Activated CD8-positive, alpha-beta T cell treated with anti-CD3 and anti-CD28 coated beads, Interleukin-2, amount 10 ng/mL, durations not matched to agents 7 days and 5 days (primary cell): ENCODE results near the gene FABP1. TPM values are rescaled to one million over a fixed set of nuclear protein-coding genes. Genes with fewer than 3 reads are reported as not detected.

Experiments
- ATAC-seq: fragments of 150-1000 bp; cut with Tn5 transposase; one replicate; pipeline ENCODE4 v1.10.0; 2021; ENCODE audit warnings: moderate library complexity
- CTCF ChIA-PET: fragments of 350-600 bp; sonication (Branson Sonifier 250); formaldehyde crosslinking; loops from one replicate; lab custom pipeline; 2021; ENCODE audit warnings: antibody characterized with exemption; lab: Charles Lee
- POLR2A ChIA-PET: fragments of 350-600 bp; sonication (Branson Sonifier 250); formaldehyde crosslinking; loops from one replicate; lab custom pipeline; 2021; ENCODE audit warnings: antibody characterized with exemption; lab: Charles Lee
- DNase-seq: peaks from one replicate; pipeline ENCODE4 v3.0.0-alpha.2; 2020
- H3K27ac Mint-ChIP-seq: one replicate; pipeline ENCODE4 v1.8.0; 2021; ENCODE audit warnings: mild to moderate bottlenecking, mixed read lengths
- H3K27me3 Mint-ChIP-seq: one replicate; pipeline ENCODE4 v1.8.0; 2021; ENCODE audit warnings: low read depth, mixed read lengths
- H3K36me3 Mint-ChIP-seq: one replicate; pipeline ENCODE4 v1.8.0; 2021; ENCODE audit warnings: low read depth, mixed read lengths
- H3K4me1 Mint-ChIP-seq: one replicate; pipeline ENCODE4 v1.8.0; 2021; ENCODE audit warnings: low read depth, mixed read lengths
- H3K4me3 Mint-ChIP-seq: one replicate; pipeline ENCODE4 v1.8.0; 2021; ENCODE audit warnings: mild to moderate bottlenecking, mixed read lengths
- H3K9me3 Mint-ChIP-seq: one replicate; pipeline ENCODE4 v1.8.0; 2022; ENCODE audit warnings: mixed read lengths; ENCODE audit not compliant: insufficient read depth
- total RNA-seq, 2 experiments: library from RNA; stranded (reverse); gene quantifications; one replicate each; pipeline ENCODE4 v1.2.3, GENCODE V29; 2021

The FABP1 gene
- total RNA-seq, 2 experiments from 2014 or later = not detected

DNA sequence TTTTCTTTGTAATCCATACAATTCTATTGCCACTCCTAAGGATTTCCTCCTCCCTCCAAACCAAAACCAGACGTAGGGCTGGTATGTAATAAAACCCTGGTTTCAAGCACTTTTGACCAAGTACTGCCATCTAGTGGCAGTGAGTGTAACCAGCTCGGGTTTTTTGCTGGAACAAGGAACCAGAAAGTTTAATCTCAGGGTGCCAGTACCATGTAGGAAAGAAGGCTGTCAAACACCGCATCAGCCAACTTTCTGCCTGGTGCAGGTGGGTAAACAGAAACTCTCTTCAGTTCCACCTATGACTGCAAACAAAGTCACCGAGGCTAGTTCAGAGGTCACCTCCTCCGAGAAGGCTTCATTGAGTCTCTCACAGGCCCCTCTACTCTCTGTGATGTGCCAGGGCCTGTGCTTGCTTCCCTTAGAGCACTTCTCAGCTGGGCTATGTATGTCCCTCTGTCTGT, 32.1 kb upstream of the FABP1 start:
- Mint-ChIP-seq H3K36me3 (no peaks in the 10 kb centered on the region), H3K4me3 (no peak overlapping the region), H3K9me3 (no peaks in the 10 kb centered on the region), H3K4me1 (no peaks in the 10 kb centered on the region), H3K27me3 (peaks cover 8% of the 10 kb centered on the region), H3K27ac (no peak overlapping the region)
- ATAC-seq = peak; percentile 47
- CTCF ChIA-PET = interaction anchor here (0.9 to 5.8 kb wide), 13 partner anchors 8 to 158 kb away, joined by 3 to 135 read pairs (median 3); no protein-coding TSS in a partner anchor
- POLR2A ChIA-PET = no interaction called here
- DNase-seq = peak; percentile 66

DNA sequence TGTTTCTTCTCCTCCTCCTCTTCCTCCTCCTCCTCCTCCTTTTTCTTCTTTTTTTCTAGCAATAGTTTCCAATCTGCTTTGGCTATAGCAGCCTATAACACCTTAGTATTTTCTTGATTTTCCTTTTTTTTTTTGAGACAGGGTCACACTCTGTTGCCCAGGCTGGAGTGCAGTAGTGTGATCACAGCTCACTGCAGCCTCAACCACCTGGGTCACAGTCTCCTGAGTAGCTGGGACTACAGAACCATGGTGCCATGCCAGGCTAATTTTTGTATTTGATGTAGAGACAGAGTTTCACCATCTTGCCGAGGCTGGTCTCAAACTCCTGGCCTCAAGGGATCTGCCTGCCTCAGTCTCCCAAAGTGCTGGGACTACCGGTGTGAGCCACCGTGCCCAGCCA, 31.6 kb upstream of the FABP1 start:
- Mint-ChIP-seq H3K27ac (no peak overlapping the region), H3K4me1 (no peaks in the 10 kb centered on the region), H3K4me3 (no peak overlapping the region), H3K36me3 (no peaks in the 10 kb centered on the region), H3K27me3 (peaks cover 9% of the 10 kb centered on the region), H3K9me3 (no peaks in the 10 kb centered on the region)
- ChIA-PET POLR2A (no interaction called here), CTCF (interaction anchor here (0.9 to 5.8 kb wide), 12 partner anchors 9 to 157 kb away, joined by 3 to 135 read pairs (median 4); no protein-coding TSS in a partner anchor)
- DNase-seq (no peak), ATAC-seq (no peak)

DNA sequence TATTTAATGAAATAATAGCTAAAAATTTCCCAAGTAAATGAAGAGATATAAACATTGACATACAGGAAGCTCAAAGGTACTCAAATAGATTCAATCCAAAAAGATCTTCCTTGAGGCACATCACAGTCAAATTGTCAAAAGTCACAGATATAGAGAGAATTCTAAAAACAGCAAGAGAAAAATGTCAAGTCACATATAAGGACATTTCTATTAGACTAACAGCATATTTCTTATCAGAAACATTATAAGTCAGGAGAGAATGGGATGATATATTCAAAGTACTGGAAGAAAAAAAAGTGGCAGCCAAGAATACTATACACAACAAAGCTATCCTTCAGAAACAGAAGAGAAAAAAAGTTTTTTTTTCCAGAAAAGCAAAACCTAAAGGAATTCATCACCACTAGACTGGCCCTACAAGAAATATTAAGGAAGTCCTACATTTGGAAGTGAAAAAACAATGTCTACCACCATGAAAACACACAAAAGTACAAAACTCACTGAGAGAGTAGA, 21.1 kb upstream of the FABP1 start:
- Mint-ChIP-seq H3K36me3 (no peaks in the 10 kb centered on the region), H3K27me3 (peaks cover 9% of the 10 kb centered on the region), H3K4me3 (no peak overlapping the region), H3K27ac (no peak overlapping the region), H3K9me3 (peaks cover 21% of the 10 kb centered on the region), H3K4me1 (no peaks in the 10 kb centered on the region)
- CTCF ChIA-PET = interaction anchor here (1.0 kb wide), 2 partner anchors 11 to 89 kb away, joined by 3 to 4 read pairs; no protein-coding TSS in a partner anchor
- ATAC-seq (no peak), DNase-seq (no peak)
- POLR2A ChIA-PET = no interaction called here

DNA sequence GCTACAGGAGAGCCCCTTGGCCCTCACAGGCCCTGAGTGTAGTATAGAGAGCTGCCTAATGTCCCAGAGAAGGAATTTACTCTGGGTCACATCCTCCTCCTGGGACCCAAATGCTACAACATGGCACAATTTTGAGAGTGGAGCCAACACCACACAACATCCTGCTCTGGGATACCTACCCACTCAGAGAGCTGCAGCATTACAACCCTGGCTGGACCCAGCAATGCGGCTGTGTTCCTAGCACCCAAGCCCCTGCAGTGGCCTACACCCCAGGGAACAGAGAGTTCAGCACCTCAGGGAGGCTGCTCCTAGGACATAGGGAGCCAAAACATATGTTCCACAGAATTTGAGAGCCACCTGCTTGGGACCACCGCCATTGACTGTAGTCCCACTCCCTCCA, 19.3 kb upstream of the FABP1 start:
- DNase-seq = no peak
- Mint-ChIP-seq H3K27ac (no peak overlapping the region), H3K36me3 (no peaks in the 10 kb centered on the region), H3K27me3 (peaks cover 7% of the 10 kb centered on the region), H3K4me3 (no peak overlapping the region), H3K9me3 (peaks cover 17% of the 10 kb centered on the region), H3K4me1 (no peaks in the 10 kb centered on the region)
- no peak for ATAC-seq
- ChIA-PET CTCF (interaction anchor here (1.8 kb wide), 1 partner anchor 86 kb away, joined by 9 read pairs; no protein-coding TSS in a partner anchor), POLR2A (no interaction called here)

DNA sequence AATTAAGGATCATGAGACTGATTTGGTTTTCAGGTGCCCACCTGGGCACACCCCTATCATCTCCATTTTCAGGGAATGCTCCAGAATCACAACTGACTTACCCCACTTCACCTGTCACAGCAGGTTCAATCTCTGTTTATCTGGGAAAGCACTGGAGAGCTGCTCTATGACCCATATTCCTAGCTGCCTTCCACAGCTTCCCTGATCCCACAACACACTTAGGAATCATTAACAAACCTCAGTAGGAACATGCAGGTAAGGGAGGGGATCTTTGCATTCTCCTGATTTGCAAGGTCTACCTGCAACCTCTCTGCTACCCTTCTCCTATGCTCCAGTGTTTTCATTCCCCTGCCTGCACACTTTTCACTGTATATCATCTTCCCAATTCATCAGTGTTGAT, 18.7 kb upstream of the FABP1 start:
- Mint-ChIP-seq H3K27ac (no peak overlapping the region), H3K4me3 (no peak overlapping the region), H3K9me3 (peaks cover 13% of the 10 kb centered on the region), H3K27me3 (peaks cover 7% of the 10 kb centered on the region), H3K36me3 (no peaks in the 10 kb centered on the region), H3K4me1 (no peaks in the 10 kb centered on the region)
- ChIA-PET CTCF (interaction anchor here (1.8 kb wide), 1 partner anchor 86 kb away, joined by 9 read pairs; no protein-coding TSS in a partner anchor), POLR2A (no interaction called here)
- ATAC-seq (no peak), DNase-seq (no peak)

DNA sequence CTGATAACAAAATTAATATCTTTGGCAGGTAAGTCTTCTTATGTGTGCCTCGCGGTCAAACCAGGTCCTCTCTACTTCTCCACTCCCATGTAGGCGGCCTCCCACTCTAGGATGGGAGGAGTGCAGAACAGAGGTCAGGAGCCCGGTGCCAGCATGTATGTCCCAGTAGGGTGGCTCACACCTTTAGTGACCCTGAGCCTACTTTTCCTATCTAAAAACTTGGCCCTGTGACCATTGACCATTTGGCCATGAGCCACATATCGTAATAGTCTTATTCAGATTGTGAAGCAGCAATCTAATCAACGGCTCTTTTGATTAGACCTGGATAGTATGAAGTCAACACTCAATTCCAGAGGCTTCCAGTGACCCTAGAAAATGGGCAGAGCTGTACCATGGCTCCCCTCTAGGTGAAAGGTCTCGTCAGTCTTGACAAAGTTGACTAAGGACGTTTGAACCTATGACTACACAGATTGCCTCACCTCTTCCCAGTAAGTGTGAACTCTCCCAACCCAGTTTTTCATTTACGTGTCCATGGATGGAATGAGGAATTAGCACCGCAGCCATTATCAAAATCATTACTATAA, 17.1 kb upstream of the FABP1 start:
- H3K9me3 Mint-ChIP-seq = peaks cover 13% of the 10 kb centered on the region
- DNase-seq = no peak
- CTCF ChIA-PET = interaction anchor here (1.8 kb wide), 1 partner anchor 84 kb away, joined by 9 read pairs; no protein-coding TSS in a partner anchor
- POLR2A ChIA-PET = interaction anchor here (0.6 kb wide), 1 partner anchor 97 kb away, joined by 4 read pairs; no protein-coding TSS in a partner anchor
- H3K4me1 Mint-ChIP-seq = no peaks in the 10 kb centered on the region
- no peak overlapping the region for H3K4me3 Mint-ChIP-seq
- H3K36me3 Mint-ChIP-seq = no peaks in the 10 kb centered on the region
- no peak overlapping the region for H3K27ac Mint-ChIP-seq
- ATAC-seq = no peak
- H3K27me3 Mint-ChIP-seq = peaks cover 7% of the 10 kb centered on the region

DNA sequence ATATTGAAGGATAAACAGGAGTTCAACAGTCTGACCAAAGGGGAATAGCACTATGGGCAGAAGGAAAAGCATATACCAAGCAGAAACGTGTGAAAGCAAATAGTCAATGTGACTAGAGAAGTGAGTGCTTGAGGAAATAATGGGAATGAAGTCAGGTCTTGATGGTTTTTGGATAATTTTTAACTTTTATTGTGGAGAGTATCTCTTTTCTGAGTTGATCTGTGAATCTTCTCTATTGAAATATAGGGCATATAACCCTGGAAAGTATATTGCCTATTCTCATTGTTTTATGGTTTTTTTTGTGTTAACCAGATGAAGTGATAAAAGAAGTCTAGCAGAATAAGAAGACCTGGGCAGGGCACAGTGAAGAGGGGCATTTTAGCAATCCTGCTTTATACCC, 16.4 kb upstream of the FABP1 start:
- DNase-seq = no peak
- no peak for ATAC-seq
- Mint-ChIP-seq H3K4me1 (no peaks in the 10 kb centered on the region), H3K9me3 (peaks cover 11% of the 10 kb centered on the region), H3K27me3 (peaks cover 8% of the 10 kb centered on the region), H3K4me3 (no peak overlapping the region), H3K36me3 (no peaks in the 10 kb centered on the region), H3K27ac (no peak overlapping the region)
- ChIA-PET POLR2A (no interaction called here), CTCF (interaction anchor here (1.0 kb wide), 1 partner anchor 84 kb away, joined by 5 read pairs; no protein-coding TSS in a partner anchor)

DNA sequence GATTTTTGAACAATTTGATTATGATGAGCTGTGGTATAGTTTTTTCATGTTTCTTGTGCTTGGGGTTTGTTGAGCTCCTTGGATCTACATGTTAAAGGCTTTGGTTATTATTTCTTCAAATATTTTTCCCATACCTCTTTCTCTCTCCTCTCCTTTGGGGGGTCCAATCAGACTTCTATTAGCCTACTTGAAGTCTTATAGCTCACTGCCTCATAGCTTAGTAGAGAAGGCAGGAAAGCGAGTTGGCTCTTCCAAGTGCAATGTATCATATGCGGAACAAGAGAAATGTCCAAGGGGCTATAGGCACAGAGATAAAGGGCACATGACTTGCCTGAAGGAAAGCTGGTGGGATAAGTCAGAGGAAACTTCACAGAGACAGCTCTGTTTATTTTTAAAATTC, 14.1 kb upstream of the FABP1 start:
- H3K36me3 Mint-ChIP-seq = no peaks in the 10 kb centered on the region
- ChIA-PET CTCF (interaction anchor here (1.6 to 1.7 kb wide), 2 partner anchors 18 to 81 kb away, joined by 6 to 7 read pairs; no protein-coding TSS in a partner anchor), POLR2A (interaction anchor here (0.7 kb wide), 1 partner anchor 81 kb away, joined by 5 read pairs; no protein-coding TSS in a partner anchor)
- no peak for ATAC-seq
- H3K27me3 Mint-ChIP-seq = peaks cover 4% of the 10 kb centered on the region
- DNase-seq = no peak
- H3K4me1 Mint-ChIP-seq = no peaks in the 10 kb centered on the region
- H3K27ac Mint-ChIP-seq = no peak overlapping the region
- H3K9me3 Mint-ChIP-seq = no peaks in the 10 kb centered on the region
- H3K4me3 Mint-ChIP-seq = no peak overlapping the region

DNA sequence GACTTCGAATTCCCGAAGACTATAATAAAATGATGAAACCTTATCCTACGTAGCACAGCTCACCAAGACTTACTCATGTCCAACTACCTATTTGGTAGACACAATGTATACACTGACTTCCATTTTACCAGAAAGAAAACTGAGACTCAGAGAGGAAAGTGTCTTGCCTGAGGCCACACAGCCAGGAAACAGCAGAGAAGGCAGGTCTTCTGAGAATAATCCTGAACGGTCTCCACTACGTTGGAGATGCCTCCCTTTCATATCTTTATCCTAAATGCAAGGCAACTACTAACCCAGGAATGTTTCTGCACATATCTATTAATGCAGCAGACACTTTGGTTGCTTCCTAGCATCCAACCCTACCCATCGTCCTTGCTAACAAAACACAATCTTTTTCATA, 11.9 kb upstream of the FABP1 start:
- DNase-seq (no peak), ATAC-seq (no peak)
- ChIA-PET CTCF (interaction anchor here (1.5 kb wide), 1 partner anchor 79 kb away, joined by 3 read pairs; no protein-coding TSS in a partner anchor), POLR2A (no interaction called here)
- H3K36me3 Mint-ChIP-seq = no peaks in the 10 kb centered on the region
- H3K4me3 Mint-ChIP-seq = no peak overlapping the region
- no peaks in the 10 kb centered on the region for H3K9me3 Mint-ChIP-seq
- no peak overlapping the region for H3K27ac Mint-ChIP-seq
- peaks cover 4% of the 10 kb centered on the region for H3K27me3 Mint-ChIP-seq
- no peaks in the 10 kb centered on the region for H3K4me1 Mint-ChIP-seq

DNA sequence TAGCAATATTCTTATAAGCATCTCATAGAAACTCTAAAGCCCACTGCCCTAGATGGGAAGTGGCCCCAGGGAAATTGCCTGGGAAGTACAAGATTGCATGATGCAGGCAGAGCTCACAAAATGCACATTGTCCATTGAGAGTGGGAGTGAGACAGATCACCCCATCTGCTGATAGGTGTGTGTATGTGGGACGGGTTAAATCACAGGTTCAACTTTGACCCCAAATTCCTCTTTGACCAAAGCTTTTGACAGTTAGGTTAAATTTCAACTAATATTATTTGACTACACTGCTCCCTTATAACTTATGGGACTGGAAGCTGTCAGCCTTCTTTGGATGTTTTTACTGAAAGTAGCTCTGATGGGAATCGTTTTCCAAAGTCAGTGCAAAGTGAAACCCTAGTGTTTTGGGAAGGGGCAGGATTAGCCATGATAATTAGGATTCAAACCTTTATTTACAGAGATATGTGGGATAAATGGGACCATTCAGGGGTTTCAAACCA, 11.4 kb upstream of the FABP1 start:
- peaks cover 4% of the 10 kb centered on the region for H3K27me3 Mint-ChIP-seq
- POLR2A ChIA-PET = no interaction called here

DNA sequence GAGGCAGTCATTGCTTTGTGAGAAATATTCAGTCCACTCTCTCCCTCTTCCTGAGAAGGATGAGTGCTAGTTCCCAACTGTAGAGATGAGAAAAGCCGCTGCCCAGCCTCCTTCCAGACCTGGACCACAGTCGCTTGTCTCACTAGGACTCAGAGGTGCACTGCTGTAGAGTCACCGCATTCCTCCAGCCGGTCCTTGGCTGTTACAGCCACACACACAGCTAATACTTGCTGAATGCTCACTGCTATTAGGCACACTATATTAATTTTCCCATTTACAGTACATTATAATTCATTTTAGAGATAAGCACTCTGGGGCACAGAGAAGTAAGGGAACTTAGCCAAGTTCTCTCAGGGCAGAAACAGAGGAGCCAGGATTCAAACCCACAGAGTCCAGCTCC, 10.0 kb upstream of the FABP1 start:
- H3K27me3 Mint-ChIP-seq = peaks cover 2% of the 10 kb centered on the region

More for the DNA sequence above, 11.4 kb upstream of the FABP1 start:
- ATAC-seq (no peak), DNase-seq (no peak)
- no peaks in the 10 kb centered on the region for H3K9me3 Mint-ChIP-seq
- no peak overlapping the region for H3K27ac Mint-ChIP-seq
- H3K4me3 Mint-ChIP-seq = no peak overlapping the region
- no peaks in the 10 kb centered on the region for H3K36me3 Mint-ChIP-seq
- CTCF ChIA-PET = interaction anchor here (1.5 kb wide), 1 partner anchor 79 kb away, joined by 3 read pairs; no protein-coding TSS in a partner anchor
- H3K4me1 Mint-ChIP-seq = no peaks in the 10 kb centered on the region

DNA sequence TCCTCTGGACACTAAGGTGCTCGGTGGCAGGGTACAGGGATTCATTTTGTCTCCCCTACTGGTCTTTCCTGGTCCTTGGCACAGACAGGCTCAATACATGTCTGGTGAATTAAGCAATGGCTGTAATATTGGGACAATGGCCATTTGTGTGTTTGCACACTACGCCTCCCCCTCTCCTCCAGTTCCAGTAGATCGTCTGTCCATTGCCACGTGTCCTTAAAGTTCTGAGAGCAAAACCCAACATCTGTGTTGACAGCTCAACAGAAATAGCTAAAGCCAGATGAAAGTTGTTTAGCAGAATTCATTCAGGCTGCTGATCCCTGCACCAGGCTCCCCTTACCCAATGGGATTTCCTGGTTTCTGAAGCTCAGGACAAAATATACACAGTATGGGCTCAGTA, 9.0 kb upstream of the FABP1 start:
- H3K27ac Mint-ChIP-seq = no peak overlapping the region
- peaks cover 2% of the 10 kb centered on the region for H3K27me3 Mint-ChIP-seq
- no peaks in the 10 kb centered on the region for H3K9me3 Mint-ChIP-seq
- no peaks in the 10 kb centered on the region for H3K36me3 Mint-ChIP-seq
- no peak for ATAC-seq
- DNase-seq = no peak
- no peak overlapping the region for H3K4me3 Mint-ChIP-seq
- ChIA-PET POLR2A (no interaction called here), CTCF (no interaction called here)
- no peaks in the 10 kb centered on the region for H3K4me1 Mint-ChIP-seq

More for the DNA sequence above, 10.0 kb upstream of the FABP1 start:
- ChIA-PET POLR2A (no interaction called here), CTCF (no interaction called here)
- no peak overlapping the region for H3K4me3 Mint-ChIP-seq
- H3K9me3 Mint-ChIP-seq = no peaks in the 10 kb centered on the region
- H3K27ac Mint-ChIP-seq = no peak overlapping the region
- DNase-seq (no peak), ATAC-seq (no peak)
- no peaks in the 10 kb centered on the region for H3K36me3 Mint-ChIP-seq
- H3K4me1 Mint-ChIP-seq = no peaks in the 10 kb centered on the region
